Neural cell (in vitro differentiated cells): ENCODE measurements around the gene ARHGAP4.

ENCODE experiments used
- CTCF ChIP-seq: fragments of 450-650 bp; IDR thresholded peaks from 2 replicates; pipeline ENCODE4 v1.5.1; 2014; ENCODE audit warnings: antibody characterized with exemption, mild to moderate bottlenecking, moderate library complexity; ENCODE audit not compliant: poor library complexity, severe bottlenecking
- EZH2 ChIP-seq: fragments of 200-600, 300-800 bp; shearing (Covaris generic), sonication (generic); IDR thresholded peaks from 2 replicates; pipeline ENCODE4 v1.6.1; 2014; ENCODE audit warnings: antibody characterized with exemption, low read length, borderline replicate concordance, mild to moderate bottlenecking; ENCODE audit not compliant: insufficient read depth, poor library complexity, severe bottlenecking
- POLR2AphosphoS5 ChIP-seq: IDR thresholded peaks from 2 replicates; pipeline ENCODE4 v1.6.1; 2012

- TF ChIP-seq CTCF (peak; percentile 37), EZH2 (no peak), POLR2AphosphoS5 (peak; percentile 82)
Measured at GRCh38 chrX:153878969-153879653, 47.0 kb downstream of the ARHGAP4 start.
